GM19452 (cell line): ENCODE data around the gene SH3PXD2A.
"Not testable (repeated sequence)": the region's sequence is repeated elsewhere in the genome, so short reads cannot be mapped to it uniquely, and the experiment has no call there.

Experiments
- ATAC-seq: cut with Tn5 transposase; IDR thresholded peaks from one replicate; pipeline ENCODE4 v1.9.1; 2021; ENCODE audit not compliant: unreplicated experiment

SH3PXD2A gene

GRCh38 chr10:103653581-103654037 is 201.8 kb downstream of the SH3PXD2A start:
- no peak for ATAC-seq

DNA sequence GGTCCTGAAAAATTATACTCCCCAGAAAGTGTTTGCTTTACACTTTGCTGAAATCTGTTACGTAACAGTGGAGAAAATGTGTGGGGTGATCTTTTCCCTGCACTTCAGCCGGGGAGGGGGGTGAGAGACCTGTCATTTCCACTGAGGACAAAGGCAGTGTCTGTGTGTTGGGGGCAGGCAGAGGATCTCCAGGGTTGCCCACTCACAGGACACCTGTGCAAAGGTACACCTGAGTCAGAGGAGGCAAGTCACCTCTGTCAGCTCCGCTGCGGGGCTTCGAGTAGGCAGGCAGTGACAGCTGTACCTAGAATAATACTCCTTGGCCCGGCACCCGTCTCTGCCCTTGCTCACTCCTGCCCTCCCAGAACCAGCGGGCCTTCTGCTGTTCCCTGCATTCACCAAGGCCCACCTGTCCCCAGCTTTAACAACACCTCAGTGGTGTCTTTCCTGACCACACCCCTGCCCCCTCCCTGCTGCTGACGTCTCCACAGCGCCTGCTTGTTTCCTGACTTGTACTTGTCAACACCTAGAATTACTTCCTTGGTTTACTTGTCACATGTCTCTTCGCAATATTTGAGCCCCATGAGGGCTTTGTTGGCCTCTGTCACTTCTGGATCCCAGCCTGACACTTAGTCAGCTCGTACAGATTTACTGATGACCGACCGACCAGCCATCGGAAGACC is 202.6 kb downstream of the SH3PXD2A start:
- ATAC-seq = no peak

DNA sequence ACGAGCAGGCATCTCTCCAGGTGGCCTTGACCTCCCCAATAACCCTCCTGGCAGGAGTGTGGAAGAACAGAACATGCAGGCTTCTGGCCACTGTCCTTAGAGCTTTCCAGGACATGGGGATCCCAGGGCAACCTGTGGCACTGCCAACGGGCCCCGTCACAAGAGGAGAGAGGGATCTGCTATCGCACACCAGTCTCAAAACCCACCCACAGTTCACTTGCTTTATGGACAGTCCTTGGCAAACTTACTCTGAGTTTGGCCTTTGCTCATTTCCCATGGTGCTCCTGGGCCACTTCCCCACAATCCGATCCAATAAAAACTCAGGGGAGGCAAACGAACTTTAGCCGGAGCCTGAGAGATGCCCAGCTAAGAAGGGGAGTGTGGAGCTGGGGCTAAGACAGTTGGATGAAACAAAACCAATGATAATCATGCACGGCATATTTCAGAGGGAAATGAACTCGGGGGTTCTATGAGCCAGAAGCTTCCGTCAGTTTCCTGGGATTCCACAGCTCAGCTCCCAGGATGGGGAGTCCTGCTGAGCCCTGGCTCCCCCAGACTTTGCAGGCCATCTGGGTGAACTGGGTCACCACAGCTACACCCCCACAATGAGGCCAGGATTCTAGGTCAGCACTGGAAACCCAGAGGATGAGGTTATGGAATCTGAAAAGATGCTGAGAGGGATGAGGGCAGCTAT is 203.4 kb downstream of the SH3PXD2A start:
- no peak for ATAC-seq

GRCh38 chr10:103651333-103651732 is 204.0 kb downstream of the SH3PXD2A start:
- ATAC-seq = no peak

GRCh38 chr10:103649654-103650423 is 205.5 kb downstream of the SH3PXD2A start:
- ATAC-seq = no peak

- no peak for ATAC-seq
Measured at GRCh38 chr10:103648636-103649532, 206.5 kb downstream of the SH3PXD2A start.

GRCh38 chr10:103648251-103648635 is 207.1 kb downstream of the SH3PXD2A start:
- no peak for ATAC-seq

DNA sequence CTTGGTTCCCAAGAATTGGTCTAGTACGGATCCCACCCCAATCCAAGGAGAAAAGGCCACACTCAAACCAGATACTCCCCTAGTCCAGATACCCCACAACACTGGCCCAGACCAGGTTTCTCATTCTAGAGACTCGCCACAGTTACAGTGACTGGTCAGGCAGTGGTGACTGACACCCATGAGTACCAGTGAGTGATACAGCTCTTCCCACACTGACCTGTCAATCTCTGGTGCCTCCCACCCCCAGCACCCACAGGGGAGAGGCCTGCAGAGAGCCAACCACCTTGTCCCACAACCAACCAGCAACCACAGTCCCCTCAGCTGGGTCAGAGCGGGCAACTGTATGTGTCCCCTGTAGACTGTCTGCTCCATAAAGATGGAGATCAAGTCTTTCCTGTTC is 209.1 kb downstream of the SH3PXD2A start:
- no peak for ATAC-seq

DNA sequence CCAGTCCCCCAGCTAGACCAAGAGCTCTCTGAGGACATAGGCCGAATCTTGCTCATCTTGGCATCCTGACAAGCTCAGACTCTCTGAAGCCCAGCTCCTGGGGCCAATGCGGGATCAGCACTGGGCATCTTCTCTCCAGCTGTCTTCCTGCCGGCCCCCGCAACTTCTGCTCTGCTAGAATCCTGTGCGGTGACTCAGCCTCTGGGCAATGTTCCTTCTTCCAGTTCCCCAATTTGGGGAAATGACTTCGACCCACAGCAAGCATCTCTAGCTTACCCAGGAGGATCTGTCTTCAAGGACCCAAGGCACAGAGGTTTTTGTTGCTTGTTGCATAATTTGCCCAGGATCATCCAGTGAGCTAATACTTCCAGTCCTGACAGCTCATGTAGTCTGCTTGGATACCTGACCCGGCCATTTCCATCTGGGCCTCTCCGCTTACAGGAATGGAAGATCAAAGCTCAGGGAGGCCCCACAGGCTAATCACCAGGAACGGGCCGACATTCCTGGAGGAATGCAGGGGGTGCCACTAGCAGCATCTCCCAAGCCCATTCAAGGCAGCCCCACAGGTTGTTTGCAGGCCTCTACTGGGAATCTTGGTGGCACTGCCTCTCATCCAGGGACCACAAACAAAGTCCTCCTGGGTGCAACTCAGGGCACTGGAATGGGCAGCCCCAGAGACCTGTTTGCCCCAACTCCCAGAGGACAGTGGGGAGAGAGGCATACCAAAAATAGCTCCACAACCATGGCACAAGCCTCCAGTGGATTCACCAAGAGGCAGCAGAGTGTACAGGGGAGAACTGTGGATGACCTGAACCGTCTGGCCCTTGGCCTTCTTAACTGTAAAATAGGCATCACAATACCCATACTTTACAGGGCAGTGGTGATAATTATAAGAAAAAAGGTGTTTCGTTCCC is 210.0 kb downstream of the SH3PXD2A start:
- no peak for ATAC-seq

DNA sequence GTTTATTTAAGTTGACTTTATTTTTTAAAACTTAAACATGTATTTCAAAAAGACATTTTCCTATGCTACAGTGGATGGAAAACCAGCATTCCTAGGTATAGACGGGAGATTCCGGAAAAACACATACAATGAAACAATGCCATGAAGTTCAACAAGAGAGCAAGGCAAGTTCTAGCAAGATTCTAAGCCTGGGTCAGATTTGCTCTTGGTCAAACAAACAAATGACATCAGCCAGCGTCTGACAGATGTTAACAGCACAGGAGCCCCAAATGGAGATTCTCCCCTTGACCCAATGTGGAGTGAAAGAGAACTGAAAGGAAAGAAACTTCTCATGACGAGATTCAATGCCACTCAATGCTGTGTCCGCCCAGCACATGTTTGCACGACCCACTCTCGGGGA is 212.0 kb downstream of the SH3PXD2A start:
- ATAC-seq = no peak

- ATAC-seq = no peak
Measured at GRCh38 chr10:103641326-103641725, 214.1 kb downstream of the SH3PXD2A start.

GRCh38 chr10:103640436-103641181 is 214.8 kb downstream of the SH3PXD2A start:
- ATAC-seq = no peak

DNA sequence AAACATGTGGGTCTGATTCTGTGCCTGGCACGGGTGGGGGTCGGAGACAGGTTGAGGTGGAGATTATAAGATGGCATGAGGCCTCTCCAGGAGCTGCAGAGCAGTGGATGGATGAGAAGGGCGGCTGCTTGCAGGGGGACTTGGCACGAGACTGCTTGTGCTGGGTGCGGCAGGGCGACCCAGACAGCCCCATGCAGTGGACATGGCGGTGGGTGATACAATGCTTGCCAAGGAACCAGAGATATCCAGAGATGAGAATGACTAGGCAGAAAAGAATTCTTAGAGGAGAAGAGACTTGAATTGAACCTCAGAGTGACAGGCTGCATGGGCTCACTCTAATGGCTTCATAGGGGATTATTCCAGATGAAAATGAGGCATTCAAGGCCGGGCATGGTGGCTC is 216.4 kb downstream of the SH3PXD2A start:
- no peak for ATAC-seq

DNA sequence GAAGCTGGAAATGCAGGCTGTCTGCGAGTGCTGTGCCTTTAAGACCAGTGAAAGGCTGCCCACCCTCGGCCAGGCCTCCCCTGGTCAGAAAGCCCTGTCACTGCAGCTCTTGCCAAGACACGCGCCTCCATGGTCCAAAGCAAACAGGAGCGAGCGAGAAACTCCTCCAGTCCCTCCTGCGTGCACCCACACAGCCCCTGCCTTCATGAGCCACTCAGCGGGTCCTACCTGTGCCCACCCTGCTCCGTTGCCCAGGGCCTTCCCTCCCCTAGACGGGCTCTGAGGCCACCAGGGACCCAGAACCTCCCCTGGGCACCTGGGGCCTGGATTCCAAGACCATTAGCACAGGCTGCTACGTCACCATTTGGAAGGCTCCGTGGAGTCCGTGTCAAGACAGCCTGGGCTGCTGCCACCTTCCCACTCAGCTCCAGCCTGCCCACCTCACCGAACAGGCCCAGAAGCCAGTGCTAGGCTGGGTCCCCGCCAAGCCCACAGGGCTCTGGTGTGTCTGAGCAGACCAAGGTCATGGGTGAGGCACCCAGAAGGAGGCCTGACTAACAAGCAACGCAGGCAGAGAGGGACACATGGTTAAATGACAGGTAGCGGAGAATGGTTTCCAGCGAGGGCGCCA is 217.3 kb downstream of the SH3PXD2A start:
- ATAC-seq = no peak

DNA sequence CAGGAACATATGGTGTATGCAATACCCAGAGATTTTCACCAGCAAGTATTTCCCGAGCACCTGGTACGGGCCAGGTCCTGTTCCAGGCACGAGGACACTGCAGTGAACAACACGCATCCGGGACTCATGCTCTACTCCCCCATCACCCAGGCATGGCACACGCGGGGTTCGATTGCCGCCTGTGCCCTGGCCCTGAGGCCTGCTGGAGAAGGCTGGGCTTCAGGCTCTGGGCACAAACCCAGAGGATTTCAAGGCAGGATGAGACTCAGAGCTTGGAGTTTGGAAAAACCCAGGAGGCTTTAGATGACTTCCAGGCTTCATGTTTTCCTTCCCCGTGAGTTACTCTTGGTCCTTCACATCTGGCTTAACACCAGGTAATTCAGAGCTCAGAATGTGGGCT is 218.4 kb downstream of the SH3PXD2A start:
- no peak for ATAC-seq

DNA sequence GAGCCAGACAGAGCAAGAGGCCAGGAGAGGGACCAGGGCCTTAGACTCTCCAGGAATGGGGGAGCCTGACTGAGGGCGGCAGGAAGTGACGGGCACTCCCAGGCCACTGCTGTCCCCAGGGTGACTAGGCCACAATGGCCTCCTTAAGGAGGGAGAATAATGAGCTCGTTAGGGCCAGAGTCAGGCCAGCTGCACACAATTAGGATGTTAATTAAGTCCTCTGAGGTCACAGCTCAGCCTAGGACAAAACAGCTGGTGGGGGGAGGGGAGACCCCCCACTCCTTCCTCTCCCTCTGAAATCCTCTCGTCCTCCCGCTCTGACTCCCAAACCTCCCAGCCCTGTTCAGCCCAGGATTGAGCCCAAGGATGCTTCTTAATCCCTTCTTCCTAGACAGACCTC is 218.9 kb downstream of the SH3PXD2A start:
- ATAC-seq = no peak

GRCh38 chr10:103635580-103635979 is 219.8 kb downstream of the SH3PXD2A start:
- ATAC-seq = no peak

GRCh38 chr10:103633846-103634245 is 221.5 kb downstream of the SH3PXD2A start:
- no peak for ATAC-seq

- not testable (repeated sequence) for ATAC-seq
Measured at GRCh38 chr10:103632871-103633270, 222.5 kb downstream of the SH3PXD2A start.
